Adrenal gland (tissue), 12 donors: ENCODE results near the gene CCL15. TPM values are rescaled to one million over a fixed set of nuclear protein-coding genes. Genes with fewer than 3 reads are reported as not detected.
"Not testable (repeated sequence)": the region's sequence is repeated elsewhere in the genome, so short reads cannot be mapped to it uniquely, and the experiment has no call there.

Experiments used
- DNase-seq, 7 donors: peaks; one replicate each; pipeline ENCODE4 v3.0.0-alpha.2; 2019 to 2020
- H3K27ac ChIP-seq, 5 donors: fragments of 200-600 bp; sonication (generic) in 4 of 5; 1 replicate in 3 of 5; 2 replicates in 2 of 5; pipeline versions ENCODE4 v1.5.1 to v1.8.0; 2016 to 2020; ENCODE audit warnings: mild to moderate bottlenecking in 1 of 5
- H3K27me3 ChIP-seq: fragments of 200-600 bp; 2 replicates; pipeline ENCODE4 v1.8.0; 2021
- H3K36me3 ChIP-seq, 2 donors: fragments of 200-600 bp; replicated peaks in 1 of 2; 1 replicate in 1 of 2; 2 replicates in 1 of 2; pipeline versions ENCODE4 v1.5.1 to v1.8.0; 2018 to 2022
- H3K4me1 ChIP-seq, 2 donors: fragments of 200-600 bp; replicated peaks in 1 of 2; 1 replicate in 1 of 2; 2 replicates in 1 of 2; pipeline versions ENCODE4 v1.5.1 to v1.8.0; 2018 to 2021
- H3K4me3 ChIP-seq, 4 donors: fragments of 200-600 bp; sonication (generic) in 3 of 4; one replicate each; pipeline ENCODE4 v1.5.1; 2016 to 2018
- H3K9me3 ChIP-seq, 3 donors: fragments of 200-600 bp; sonication (generic) in 1 of 3; replicated peaks in 1 of 3; 1 replicate in 2 of 3; 2 replicates in 1 of 3; pipeline versions ENCODE4 v1.5.1 to v1.8.0; 2016 to 2021
- CTCF ChIP-seq, 6 experiments: fragments of 450-650 bp in 4 of 6; fragments of 200-600 bp in 2 of 6; sonication (generic) in 1 of 6; IDR thresholded peaks; 1 replicate in 5 of 6; 2 replicates in 1 of 6; pipeline versions ENCODE4 v1.5.1 to v1.8.0; 2016 to 2021; ENCODE audit warnings: antibody characterized with exemption in 6 of 6, mild to moderate bottlenecking in 2 of 6, moderate library complexity in 1 of 6
- POLR2A ChIP-seq, 2 donors: fragments of 450-650 bp; IDR thresholded peaks; one replicate each; pipeline ENCODE4 v1.6.1; 2017; ENCODE audit warnings: antibody characterized with exemption in 2 of 2, mild to moderate bottlenecking in 2 of 2, moderate library complexity in 1 of 2
- WGBS, 4 donors: extraction: QIAGEN DNeasy Blood & Tissue Kit in 2 of 4; methylation state at CpG; one replicate each; pipeline versions ENCODE4 v1.1.5 to v1.1.7; 2013 to 2017; 5-methylcytosine and 5-hydroxymethylcytosine counted together
- intact Hi-C, 2 donors: fragments of 100-400 bp; cut with DNase I; formaldehyde crosslinking; loops; one replicate each; pipeline versions ENCODE4 v1.14.1 to v1.15.0; 2022 to 2023
- polyA plus RNA-seq, 3 donors: library from polyadenylated mRNA; stranded (reverse); fragments of 200-250 nt in 2 of 3; fragments of 350-450 nt in 1 of 3; fragmentation: Illumina TruSeq in 1 of 3; extraction: RNeasy Lipid Tissue Mini Kit (QIAGEN cat#74804) in 1 of 3; gene quantifications; one replicate each; pipeline ENCODE4 v1.2.3, GENCODE V29; 2013 to 2014
- total RNA-seq, 9 donors: library from RNA; depleted of rRNA in 4 of 9; stranded (reverse); fragments of >200 nt in 4 of 9; fragments of 120-200 nt in 1 of 9; fragmentation: NEBNext Ultra II Directional in 1 of 9; extraction: Animal tissue kit (Norgen Biotek cat#: 25700) in 1 of 9; gene quantifications; one replicate each; pipeline versions ENCODE4 v1.1.0 to v1.2.4, GENCODE V29; 2013 to 2023
- donor health status: healthy with polysubstance abuse.
- donor health status: Bipolar disorder and iron deficiency.
- donor health status: DM: yes; HTN: yes; CAD: no.
- donor health status: DM: no; HTN: no; CAD: no.
- donor health status: DM: no; HTN: no; CAD: no.
- donor health status: DM: yes; HTN: yes; CAD: no.

Gene CCL15
- total and polyA plus RNA-seq, 12 donors = 0.17 to 1.7 (median 0.45) TPM; not detected in 5

GRCh38 chr17:36001862-36002603 lies 680 bp upstream of the CCL15 start:
- Histone ChIP-seq H3K4me1 (no peaks in the 10 kb centered on the region), H3K27ac (no peak overlapping the region), H3K9me3 (no peaks in the 10 kb centered on the region), H3K36me3 (no peaks in the 10 kb centered on the region), H3K4me3 (no peak overlapping the region), H3K27me3 (no peaks in the 10 kb centered on the region)
- DNase-seq = no peak
- intact Hi-C loops = no loop called here
- no peak for TF ChIP-seq CTCF (IDR thresholded peaks at IDR 0.05)
- WGBS, 4 donors = 77 to 86% (median 81%) methylated on average over 6 of the region's 6 CpGs

- no peak overlapping the region for H3K27ac ChIP-seq
- no peak overlapping the region for H3K4me3 ChIP-seq
- no peaks in the 10 kb centered on the region for H3K36me3 ChIP-seq
- H3K27me3 ChIP-seq = no peaks in the 10 kb centered on the region
- intact Hi-C loops = no loop called here
- no peaks in the 10 kb centered on the region for H3K9me3 ChIP-seq
- no peaks in the 10 kb centered on the region for H3K4me1 ChIP-seq
- DNase-seq = no peak
- 63 to 75% (median 72%) methylated on average over 6 of the region's 6 CpGs for WGBS, 4 donors
- TF ChIP-seq POLR2A (IDR thresholded peaks at IDR 0.05) (no peak), CTCF (IDR thresholded peaks at IDR 0.05) (no peak)
Observed at GRCh38 chr17:36000732-36001109, 632 bp downstream of the CCL15 start.

- H3K27me3 ChIP-seq = no peaks in the 10 kb centered on the region
- no peaks in the 10 kb centered on the region for H3K4me1 ChIP-seq
- no peak for DNase-seq
- WGBS, 4 donors = 67 to 88% (median 86%) methylated on average over 1 of the region's 1 CpG
- intact Hi-C loops = no loop called here
- H3K27ac ChIP-seq = no peak overlapping the region
- TF ChIP-seq CTCF (IDR thresholded peaks at IDR 0.05) = no peak
- TF ChIP-seq POLR2A (IDR thresholded peaks at IDR 0.05) = no peak
- no peak overlapping the region for H3K4me3 ChIP-seq
- no peaks in the 10 kb centered on the region for H3K36me3 ChIP-seq
- H3K9me3 ChIP-seq = no peaks in the 10 kb centered on the region
Observed at GRCh38 chr17:35998756-35999155, 2.6 kb downstream of the CCL15 start.

- no peak for DNase-seq
- 56 to 74% (median 72%) methylated on average over 7 to 11 of the region's 11 CpGs for WGBS, 4 donors
- Histone ChIP-seq H3K27ac (no peak overlapping the region), H3K36me3 (no peaks in the 10 kb centered on the region), H3K9me3 (no peaks in the 10 kb centered on the region), H3K27me3 (no peaks in the 10 kb centered on the region), H3K4me3 (no peak overlapping the region), H3K4me1 (no peaks in the 10 kb centered on the region)
- TF ChIP-seq POLR2A (IDR thresholded peaks at IDR 0.05) (no peak), CTCF (IDR thresholded peaks at IDR 0.05) (no peak)
- intact Hi-C loops = no loop called here
Observed at GRCh38 chr17:35998018-35998545, 3.3 kb downstream of the CCL15 start.

- H3K4me3 ChIP-seq, H3K27ac ChIP-seq, H3K27me3 ChIP-seq, intact Hi-C loops, DNase-seq, H3K4me1 ChIP-seq, H3K36me3 ChIP-seq, H3K9me3 ChIP-seq: not testable (repeated sequence)
- WGBS, 4 donors = 66 to 78% (median 70%) methylated on average over 2 of the region's 2 CpGs
Observed at GRCh38 chr17:35995346-35995745, 6.0 kb downstream of the CCL15 start.
